PFSK-1 (cell line): ENCODE measurements around the gene PIK3CD.

Experiments
- FOXP2 ChIP-seq: optimal IDR thresholded peaks from 2 replicates; pipeline ENCODE3; 2011; ENCODE audit warnings: borderline replicate concordance, control low read depth, inconsistent platforms; ENCODE audit not compliant: insufficient read depth; ENCODE audit errors: extremely low read length, extremely low read depth
- POLR2AphosphoS5 ChIP-seq: IDR thresholded peaks from 2 replicates; pipeline ENCODE4 v1.6.1; 2012; ENCODE audit warnings: low read depth, mild to moderate bottlenecking, control low read depth, low read length, moderate library complexity
- SIN3A ChIP-seq: IDR thresholded peaks from 2 replicates; pipeline ENCODE4 v1.6.1; 2012; ENCODE audit warnings: mild to moderate bottlenecking, low read length, moderate library complexity, borderline replicate concordance; ENCODE audit not compliant: insufficient read depth
- TAF1 ChIP-seq: IDR thresholded peaks from 2 replicates; pipeline ENCODE4 v1.6.1; 2012; ENCODE audit warnings: low read length, control low read depth, borderline replicate concordance; ENCODE audit not compliant: insufficient read depth
- TF ChIP-seq, protein P1 (sequence below), 2 experiments: IDR thresholded peaks; 2 replicates each; pipeline versions ENCODE4 v1.6.1 to v1.8.0; 2011 to 2012; ENCODE audit warnings: low read depth in 2 of 2, low read length in 2 of 2, control low read depth in 1 of 2, inconsistent platforms in 1 of 2, mild to moderate bottlenecking in 1 of 2, moderate library complexity in 1 of 2; ENCODE audit not compliant: insufficient read depth in 1 of 2

DNA sequence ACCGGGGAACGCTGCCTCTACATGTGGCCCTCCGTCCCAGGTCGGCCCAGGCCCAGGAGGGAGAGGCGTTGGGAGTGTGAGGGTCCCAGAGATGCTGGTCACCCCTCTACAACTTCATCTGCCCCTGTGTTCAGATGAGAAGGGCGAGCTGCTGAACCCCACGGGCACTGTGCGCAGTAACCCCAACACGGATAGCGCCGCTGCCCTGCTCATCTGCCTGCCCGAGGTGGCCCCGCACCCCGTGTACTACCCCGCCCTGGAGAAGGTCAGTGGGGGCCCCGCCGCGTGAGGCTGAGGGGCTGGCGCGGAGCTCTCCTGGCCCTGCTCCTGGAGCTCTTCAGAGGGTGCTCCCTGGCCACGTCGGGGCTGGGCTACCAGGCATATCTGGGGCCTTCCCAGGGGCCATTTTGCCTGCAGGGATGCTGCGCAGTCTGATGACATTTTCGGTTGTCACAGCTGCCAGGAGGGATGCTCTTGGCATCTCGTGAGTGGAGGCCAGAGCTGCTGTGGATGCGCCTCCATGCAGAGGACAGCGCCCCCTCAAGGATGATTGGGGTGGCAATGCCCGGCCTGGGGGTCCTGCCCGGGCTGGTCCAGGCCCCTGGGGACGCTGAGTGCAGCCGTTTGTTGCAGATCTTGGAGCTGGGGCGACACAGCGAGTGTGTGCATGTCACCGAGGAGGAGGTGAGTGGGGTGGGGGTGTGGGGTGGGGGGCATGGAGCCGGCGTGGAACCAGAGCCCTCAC lies 68.6 kb downstream of the PIK3CD start:
- TF ChIP-seq, protein P1, sequence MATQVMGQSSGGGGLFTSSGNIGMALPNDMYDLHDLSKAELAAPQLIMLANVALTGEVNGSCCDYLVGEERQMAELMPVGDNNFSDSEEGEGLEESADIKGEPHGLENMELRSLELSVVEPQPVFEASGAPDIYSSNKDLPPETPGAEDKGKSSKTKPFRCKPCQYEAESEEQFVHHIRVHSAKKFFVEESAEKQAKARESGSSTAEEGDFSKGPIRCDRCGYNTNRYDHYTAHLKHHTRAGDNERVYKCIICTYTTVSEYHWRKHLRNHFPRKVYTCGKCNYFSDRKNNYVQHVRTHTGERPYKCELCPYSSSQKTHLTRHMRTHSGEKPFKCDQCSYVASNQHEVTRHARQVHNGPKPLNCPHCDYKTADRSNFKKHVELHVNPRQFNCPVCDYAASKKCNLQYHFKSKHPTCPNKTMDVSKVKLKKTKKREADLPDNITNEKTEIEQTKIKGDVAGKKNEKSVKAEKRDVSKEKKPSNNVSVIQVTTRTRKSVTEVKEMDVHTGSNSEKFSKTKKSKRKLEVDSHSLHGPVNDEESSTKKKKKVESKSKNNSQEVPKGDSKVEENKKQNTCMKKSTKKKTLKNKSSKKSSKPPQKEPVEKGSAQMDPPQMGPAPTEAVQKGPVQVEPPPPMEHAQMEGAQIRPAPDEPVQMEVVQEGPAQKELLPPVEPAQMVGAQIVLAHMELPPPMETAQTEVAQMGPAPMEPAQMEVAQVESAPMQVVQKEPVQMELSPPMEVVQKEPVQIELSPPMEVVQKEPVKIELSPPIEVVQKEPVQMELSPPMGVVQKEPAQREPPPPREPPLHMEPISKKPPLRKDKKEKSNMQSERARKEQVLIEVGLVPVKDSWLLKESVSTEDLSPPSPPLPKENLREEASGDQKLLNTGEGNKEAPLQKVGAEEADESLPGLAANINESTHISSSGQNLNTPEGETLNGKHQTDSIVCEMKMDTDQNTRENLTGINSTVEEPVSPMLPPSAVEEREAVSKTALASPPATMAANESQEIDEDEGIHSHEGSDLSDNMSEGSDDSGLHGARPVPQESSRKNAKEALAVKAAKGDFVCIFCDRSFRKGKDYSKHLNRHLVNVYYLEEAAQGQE (IDR thresholded peaks at IDR 0.05; ENCODE audit: insufficient read depth in 1 of 2, low read depth in 2 of 2, low read length in 2 of 2) = no peak
- TF ChIP-seq POLR2AphosphoS5 (no peak), SIN3A (no peak), TAF1 (no peak), FOXP2 (no peak)
